K562 (cell line): ENCODE data around the gene HK2. TPM values are rescaled to one million over a fixed set of nuclear protein-coding genes. Genes with fewer than 3 reads are reported as not detected.

ENCODE experiments used
- CBX3 ChIP-seq, 2 experiments: IDR thresholded peaks; 1 replicate in 1 of 2; 2 replicates in 1 of 2; pipeline ENCODE4 v1.6.1; 2012; ENCODE audit warnings: inconsistent platforms in 2 of 2, low read length in 2 of 2, borderline replicate concordance in 1 of 2, control low read depth in 1 of 2
- DEAF1 ChIP-seq: fragments of 450-650 bp; formaldehyde crosslinking; IDR thresholded peaks from 2 replicates; pipeline ENCODE4 v1.4.0; 2020; ENCODE audit warnings: mild to moderate bottlenecking, moderate library complexity
- DIDO1 ChIP-seq: fragments of 450-650 bp; IDR thresholded peaks from 2 replicates; pipeline ENCODE4 v1.6.1; 2016; ENCODE audit warnings: low read depth, missing biosample characterization, missing genetic modification characterization
- MAZ ChIP-seq, 2 experiments: fragments of 450-650 bp in 1 of 2; sonication (generic) in 1 of 2; formaldehyde crosslinking; IDR thresholded peaks in 1 of 2; conservative IDR thresholded peaks in 1 of 2; 2 replicates each; pipeline versions ENCODE4 v1.4.0 to v1.5.0; 2020; ENCODE audit warnings: mild to moderate bottlenecking in 1 of 2, missing genetic modification reagents in 1 of 2
- MEIS2 ChIP-seq: fragments of 450-650 bp; IDR thresholded peaks from 2 replicates; pipeline ENCODE4 v1.6.1; 2014; ENCODE audit warnings: mild to moderate bottlenecking; ENCODE audit not compliant: partially characterized antibody
- SMC3 ChIP-seq: conservative IDR thresholded peaks from 2 replicates; pipeline ENCODE4 v1.6.1; 2011; ENCODE audit warnings: low read depth, low read length, improper control_type of control experiment; ENCODE audit not compliant: insufficient read depth
- SUPT5H ChIP-seq: fragments of 450-650 bp; IDR thresholded peaks from 2 replicates; pipeline ENCODE4 v1.6.1; 2016
- TBL1XR1 ChIP-seq, 2 experiments: IDR thresholded peaks; 2 replicates each; pipeline ENCODE4 v1.6.1; 2012; ENCODE audit warnings: improper control_type of control experiment in 2 of 2, low read length in 2 of 2, mild to moderate bottlenecking in 1 of 2
- ZNF695 ChIP-seq: fragments of 450-650 bp; formaldehyde crosslinking; IDR thresholded peaks from 2 replicates; pipeline ENCODE4 v1.4.0; 2020; ENCODE audit warnings: mild to moderate bottlenecking, moderate library complexity
- polyA plus RNA-seq, 8 experiments: library from polyadenylated mRNA; depleted of rRNA in 4 of 8; stranded (reverse) in 5 of 8; unstranded in 3 of 8; fragments of >200 nt; fragmentation: Nextera tagmentation in 2 of 8; fragmentation: Illumina TruSeq in 1 of 8; extraction: Ambion mirVana in 2 of 8; extraction: Trizol in 1 of 8; gene quantifications; 2 replicates each; pipeline versions ENCODE4 v1.2.1 to v1.2.3, GENCODE V29; 2011 to 2014; ENCODE audit warnings: inconsistent platforms in 1 of 8, missing spikeins in 1 of 8
- total RNA-seq, 7 experiments: library from RNA; depleted of rRNA in 6 of 7; stranded (reverse); fragments of >200 nt in 6 of 7; fragmentation: Illumina TruSeq in 2 of 7; extraction: Trizol in 2 of 7; gene quantifications; 2 replicates each; pipeline versions ENCODE4 v1.2.1 to v1.2.3, GENCODE V29; 2011 to 2021; ENCODE audit warnings: low replicate concordance in 1 of 7
- TF ChIP-seq, protein P1 (sequence below), 3 experiments: IDR thresholded peaks in 2 of 3; conservative IDR thresholded peaks in 1 of 3; 2 replicates each; pipeline ENCODE4 v1.5.1; 2011 to 2012; ENCODE audit warnings: low read length in 3 of 3, mild to moderate bottlenecking in 3 of 3, control low read depth in 2 of 3, improper control_type of control experiment in 1 of 3, inconsistent platforms in 1 of 3, low read depth in 1 of 3, mixed read lengths in 1 of 3, moderate library complexity in 1 of 3; ENCODE audit not compliant: insufficient read depth in 2 of 3
- TF ChIP-seq, protein P2 (sequence below), 2 experiments: IDR thresholded peaks in 1 of 2; conservative IDR thresholded peaks in 1 of 2; 2 replicates each; pipeline ENCODE4 v1.6.1; 2016; ENCODE audit warnings: low read depth in 2 of 2, mild to moderate bottlenecking in 1 of 2, missing compliant biosample characterization in 1 of 2, missing genetic modification characterization in 1 of 2, moderate library complexity in 1 of 2

Gene HK2
- total and polyA plus RNA-seq, 9 of the 15 experiments (the other 6 are each of a cell fraction or from before 2014, with no cell fraction given): 4.7 to 56.0 (median 19.9) TPM

DNA sequence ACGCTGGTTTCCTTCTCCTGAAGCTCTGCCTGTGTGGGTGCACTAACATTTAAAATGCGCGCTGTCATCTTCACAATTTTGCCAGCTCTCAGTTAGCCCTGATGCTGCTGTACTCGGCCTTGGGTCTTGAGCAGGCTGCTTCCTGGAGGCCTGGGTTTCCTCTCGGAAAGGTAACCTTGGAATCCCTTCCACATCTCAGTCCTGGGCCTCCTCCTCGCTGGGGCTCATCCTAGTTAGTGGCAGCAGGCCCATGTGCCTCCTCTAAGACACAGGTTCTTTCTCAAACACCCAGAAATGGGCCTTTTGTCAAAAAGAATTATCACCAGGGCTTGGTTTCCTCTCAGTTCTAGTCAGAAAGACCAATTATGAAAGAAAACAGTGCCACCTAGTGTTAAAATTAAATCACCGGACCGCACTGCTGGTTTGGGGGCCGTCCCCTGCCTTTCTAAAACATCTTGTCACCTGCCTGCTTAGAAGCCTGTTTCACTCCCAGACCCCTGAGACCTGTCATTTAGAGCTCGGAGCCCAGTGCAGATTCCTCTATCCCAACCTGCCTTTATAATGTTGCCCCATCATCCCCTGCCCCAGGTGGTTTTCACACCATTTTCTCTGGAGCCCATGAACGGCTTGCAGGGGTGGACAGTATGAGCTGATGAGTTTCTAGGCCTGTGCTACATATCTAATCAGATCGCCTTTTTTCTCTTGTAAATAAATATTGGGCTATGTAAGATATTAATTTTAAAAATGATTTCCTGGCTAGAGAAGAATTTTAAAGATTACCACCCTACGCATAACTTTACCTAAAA is 42.4 kb downstream of the HK2 start (continued):
- TF ChIP-seq, protein P1, sequence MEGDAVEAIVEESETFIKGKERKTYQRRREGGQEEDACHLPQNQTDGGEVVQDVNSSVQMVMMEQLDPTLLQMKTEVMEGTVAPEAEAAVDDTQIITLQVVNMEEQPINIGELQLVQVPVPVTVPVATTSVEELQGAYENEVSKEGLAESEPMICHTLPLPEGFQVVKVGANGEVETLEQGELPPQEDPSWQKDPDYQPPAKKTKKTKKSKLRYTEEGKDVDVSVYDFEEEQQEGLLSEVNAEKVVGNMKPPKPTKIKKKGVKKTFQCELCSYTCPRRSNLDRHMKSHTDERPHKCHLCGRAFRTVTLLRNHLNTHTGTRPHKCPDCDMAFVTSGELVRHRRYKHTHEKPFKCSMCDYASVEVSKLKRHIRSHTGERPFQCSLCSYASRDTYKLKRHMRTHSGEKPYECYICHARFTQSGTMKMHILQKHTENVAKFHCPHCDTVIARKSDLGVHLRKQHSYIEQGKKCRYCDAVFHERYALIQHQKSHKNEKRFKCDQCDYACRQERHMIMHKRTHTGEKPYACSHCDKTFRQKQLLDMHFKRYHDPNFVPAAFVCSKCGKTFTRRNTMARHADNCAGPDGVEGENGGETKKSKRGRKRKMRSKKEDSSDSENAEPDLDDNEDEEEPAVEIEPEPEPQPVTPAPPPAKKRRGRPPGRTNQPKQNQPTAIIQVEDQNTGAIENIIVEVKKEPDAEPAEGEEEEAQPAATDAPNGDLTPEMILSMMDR (IDR thresholded peaks at IDR 0.05 in 2 of 3, conservative IDR thresholded peaks at IDR 0.05 in 1 of 3; ENCODE audit: insufficient read depth in 2 of 3, low read depth in 1 of 3, low read length in 3 of 3): peak; percentile 62 to 76 (median 66)
- TF ChIP-seq DIDO1 (tag) (no peak), SUPT5H (no peak), MAZ (CRISPR knock-in tag; conservative IDR thresholded peaks at IDR 0.05 in 1 of 2, IDR thresholded peaks at IDR 0.05 in 1 of 2) (peak in 1 of 2 experiments; percentile 41; a peak in 1 of 4 replicates), ZNF695 (CRISPR knock-in tag) (no peak), TBL1XR1 (IDR thresholded peaks at IDR 0.05; ENCODE audit: low read length in 2 of 2) (no peak), DEAF1 (peak; percentile 68), SMC3 (peak; percentile 54; the same call in 1 of the 2 replicates), CBX3 (IDR thresholded peaks at IDR 0.05; ENCODE audit: borderline replicate concordance in 1 of 2, low read length in 2 of 2) (no peak), MEIS2 (peak; percentile 61)
- TF ChIP-seq, protein P2, sequence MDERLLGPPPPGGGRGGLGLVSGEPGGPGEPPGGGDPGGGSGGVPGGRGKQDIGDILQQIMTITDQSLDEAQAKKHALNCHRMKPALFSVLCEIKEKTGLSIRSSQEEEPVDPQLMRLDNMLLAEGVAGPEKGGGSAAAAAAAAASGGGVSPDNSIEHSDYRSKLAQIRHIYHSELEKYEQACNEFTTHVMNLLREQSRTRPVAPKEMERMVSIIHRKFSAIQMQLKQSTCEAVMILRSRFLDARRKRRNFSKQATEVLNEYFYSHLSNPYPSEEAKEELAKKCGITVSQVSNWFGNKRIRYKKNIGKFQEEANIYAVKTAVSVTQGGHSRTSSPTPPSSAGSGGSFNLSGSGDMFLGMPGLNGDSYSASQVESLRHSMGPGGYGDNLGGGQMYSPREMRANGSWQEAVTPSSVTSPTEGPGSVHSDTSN (CRISPR knock-in tag; IDR thresholded peaks at IDR 0.05; ENCODE audit: low read depth): no peak
- TF ChIP-seq, protein P2 (tag; conservative IDR thresholded peaks at IDR 0.05; ENCODE audit: low read depth): peak; percentile 61
